Measurements from ENCODE around the gene CHST14.
A peak's percentile ranks its signal among the peaks of the same experiment; 100 is the strongest.

The CHST14 gene, protein sequence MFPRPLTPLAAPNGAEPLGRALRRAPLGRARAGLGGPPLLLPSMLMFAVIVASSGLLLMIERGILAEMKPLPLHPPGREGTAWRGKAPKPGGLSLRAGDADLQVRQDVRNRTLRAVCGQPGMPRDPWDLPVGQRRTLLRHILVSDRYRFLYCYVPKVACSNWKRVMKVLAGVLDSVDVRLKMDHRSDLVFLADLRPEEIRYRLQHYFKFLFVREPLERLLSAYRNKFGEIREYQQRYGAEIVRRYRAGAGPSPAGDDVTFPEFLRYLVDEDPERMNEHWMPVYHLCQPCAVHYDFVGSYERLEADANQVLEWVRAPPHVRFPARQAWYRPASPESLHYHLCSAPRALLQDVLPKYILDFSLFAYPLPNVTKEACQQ

DNA sequence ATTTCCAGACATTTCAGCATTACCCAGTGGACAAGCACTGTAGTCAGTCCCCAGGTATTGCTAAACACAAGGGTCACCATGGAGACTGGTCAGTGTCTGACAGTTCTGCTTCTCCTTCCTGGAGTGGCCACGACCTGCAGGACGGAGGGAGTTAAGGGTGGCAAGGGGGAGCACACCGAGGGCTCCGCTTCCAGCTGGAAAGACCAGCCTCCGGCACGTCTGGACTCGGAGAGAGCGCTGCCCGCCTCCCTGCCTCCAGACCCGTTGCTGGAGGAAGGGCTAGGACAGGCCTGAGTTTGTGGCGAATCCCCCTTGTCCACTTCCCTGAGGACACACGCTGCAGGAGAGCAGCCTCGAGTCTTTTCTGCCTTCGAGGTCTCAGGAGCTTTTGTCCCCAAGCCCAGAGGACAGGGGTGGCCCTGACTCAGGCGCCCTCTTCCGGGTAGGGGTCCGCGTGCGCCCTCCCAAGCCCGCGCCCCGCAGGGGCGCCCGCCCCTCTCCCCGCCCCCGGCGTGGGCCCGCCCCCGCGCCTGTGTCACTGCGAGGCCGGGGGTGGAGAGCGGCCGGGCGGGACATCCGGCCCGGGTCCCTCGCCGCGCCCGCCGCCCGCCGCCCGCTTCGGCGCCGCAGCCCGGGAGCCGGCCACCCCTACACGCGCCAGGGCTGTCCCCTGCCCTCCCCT is at the start of gene CHST14:
Gene CHST14, plus strand, starts transcription at position 562 of the 682 bp plus-strand sequence. CDS start 230 bp downstream, outside the sequence.
- peak; percentile 9 for DNase-seq

DNA sequence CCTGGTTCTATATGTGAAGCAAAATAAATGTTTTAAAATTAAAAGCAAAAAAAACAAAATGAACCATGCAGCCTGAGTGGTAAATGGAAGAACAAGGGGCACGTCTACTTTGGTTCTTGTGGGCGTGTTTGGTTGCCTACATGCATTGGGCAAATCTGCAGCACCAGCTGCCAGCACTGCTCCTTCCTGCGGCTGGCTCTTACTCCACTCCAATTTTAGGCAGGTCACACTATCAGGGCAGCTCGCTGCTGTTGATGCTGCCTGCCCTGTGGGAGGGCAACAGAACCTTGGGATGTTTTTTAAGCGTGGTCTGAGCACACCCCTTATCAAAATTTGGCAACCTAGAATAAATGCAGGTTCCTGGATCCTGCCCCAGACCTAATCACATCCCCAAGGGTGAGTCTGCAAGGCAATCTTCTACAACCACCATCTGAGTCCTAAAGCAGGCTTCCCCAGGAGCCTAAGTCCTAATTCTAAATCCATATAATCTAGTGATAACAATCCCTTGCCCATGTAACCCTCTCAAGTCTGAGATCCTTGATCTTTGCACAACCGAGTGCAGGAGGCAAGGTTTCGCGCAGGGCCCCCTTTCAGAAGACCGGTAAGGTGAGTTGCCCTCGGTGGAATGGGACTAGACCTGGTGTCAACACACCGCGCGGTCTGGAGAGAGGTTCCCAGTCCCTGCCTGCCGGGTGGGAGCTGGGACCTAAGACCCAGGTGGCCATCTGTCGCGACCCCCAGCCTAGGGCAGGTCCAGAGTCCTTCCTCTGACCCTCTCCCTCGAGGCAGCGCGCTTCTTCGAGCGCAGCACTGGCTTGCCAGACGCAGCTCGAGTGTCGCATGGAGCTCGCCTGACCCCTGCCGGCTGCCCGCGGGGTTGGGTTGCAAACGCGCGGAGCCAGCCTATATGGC is 49.3 kb upstream of the CHST14 start:
- DNase-seq, result no peak

DNA sequence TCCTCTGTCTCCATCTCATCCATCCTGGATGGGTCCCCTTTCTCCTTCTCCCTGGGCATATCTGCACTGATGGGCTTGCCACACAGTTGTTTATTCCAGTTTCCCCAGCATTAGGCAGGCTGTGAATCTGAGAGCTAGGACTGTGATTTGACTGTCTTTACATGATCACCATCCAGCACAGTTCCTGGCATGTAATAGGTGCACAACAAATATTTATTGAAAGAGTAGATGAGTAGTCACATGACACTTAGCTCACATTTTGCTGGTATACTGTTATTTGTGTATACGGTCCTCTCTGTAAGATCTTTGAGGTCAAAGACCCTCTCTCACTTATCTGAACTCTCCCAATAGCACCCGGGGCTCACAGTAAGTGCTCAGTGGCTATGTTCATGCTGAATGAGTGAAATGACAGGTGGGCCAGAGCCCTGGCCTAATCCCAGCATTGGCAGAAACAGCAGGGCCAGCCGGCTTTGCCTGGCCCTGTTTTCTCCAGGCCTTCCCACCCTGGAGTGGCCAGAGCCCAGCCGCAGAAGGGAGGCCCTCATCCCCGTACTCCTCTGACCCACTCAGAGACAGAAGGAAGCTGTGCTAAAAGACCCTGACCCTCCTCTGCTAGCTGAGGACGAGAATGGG is 46.2 kb upstream of the CHST14 start:
- no peak for DNase-seq

DNA sequence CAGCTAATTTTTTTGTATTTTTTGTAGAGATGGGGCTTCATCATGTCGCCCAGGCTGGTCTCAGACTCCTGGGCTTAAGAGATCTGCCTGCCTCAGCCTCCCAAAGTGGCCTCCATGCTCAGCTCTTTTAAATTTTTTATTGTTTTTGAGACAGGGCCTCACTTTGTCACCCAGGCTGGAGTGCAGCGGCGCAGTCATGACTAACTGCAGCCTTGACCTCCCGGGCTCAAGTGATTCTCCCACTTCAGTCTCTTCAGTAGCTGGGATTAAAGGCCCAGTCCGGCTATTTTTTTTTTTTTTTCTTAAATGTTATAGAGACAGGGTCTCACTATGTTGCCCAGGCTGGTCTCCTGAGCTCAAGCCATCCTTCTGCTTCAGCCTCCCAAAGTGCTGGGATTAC is 45.1 kb upstream of the CHST14 start:
- no peak for DNase-seq

DNA sequence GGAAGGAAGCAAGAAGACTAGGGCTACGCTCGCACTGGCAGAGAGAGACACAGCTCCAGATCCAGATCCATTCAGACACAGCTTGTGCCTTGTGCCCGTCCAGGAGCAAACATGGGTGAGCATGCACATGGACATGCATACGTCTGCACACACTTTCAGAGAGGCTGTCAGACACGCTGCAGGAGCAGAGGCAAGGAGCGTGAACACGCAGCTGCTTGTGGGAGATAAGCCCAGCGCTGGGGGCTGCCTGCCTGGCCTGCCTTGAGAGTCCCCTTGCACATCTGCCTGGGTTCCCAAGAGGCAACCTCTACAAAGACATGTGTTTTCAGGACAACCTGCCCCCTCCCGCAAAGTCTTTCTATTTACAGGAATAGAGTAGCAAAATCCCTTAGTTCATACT is 43.6 kb upstream of the CHST14 start:
- no peak for DNase-seq

DNA sequence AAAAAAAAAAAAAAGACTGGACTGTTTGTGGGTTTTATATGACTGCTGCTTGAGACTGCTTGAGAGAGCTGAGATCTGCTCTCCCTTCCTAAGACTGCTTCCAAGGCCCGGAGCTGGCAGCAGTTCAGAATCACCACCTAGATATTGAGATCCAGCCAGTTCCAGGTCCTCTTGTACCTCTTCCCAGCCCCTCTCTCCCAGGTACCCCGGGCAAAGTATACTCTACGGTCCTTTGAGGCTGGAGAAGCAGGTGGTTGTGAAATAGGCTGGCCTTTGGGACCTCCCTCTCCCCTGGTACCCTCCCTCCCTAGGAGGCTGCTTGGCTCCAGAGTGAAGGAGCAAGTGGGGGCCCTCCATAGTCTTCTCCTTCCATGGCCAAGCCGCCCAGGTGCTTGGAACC is 42.6 kb upstream of the CHST14 start:
- DNase-seq, result no peak

DNA sequence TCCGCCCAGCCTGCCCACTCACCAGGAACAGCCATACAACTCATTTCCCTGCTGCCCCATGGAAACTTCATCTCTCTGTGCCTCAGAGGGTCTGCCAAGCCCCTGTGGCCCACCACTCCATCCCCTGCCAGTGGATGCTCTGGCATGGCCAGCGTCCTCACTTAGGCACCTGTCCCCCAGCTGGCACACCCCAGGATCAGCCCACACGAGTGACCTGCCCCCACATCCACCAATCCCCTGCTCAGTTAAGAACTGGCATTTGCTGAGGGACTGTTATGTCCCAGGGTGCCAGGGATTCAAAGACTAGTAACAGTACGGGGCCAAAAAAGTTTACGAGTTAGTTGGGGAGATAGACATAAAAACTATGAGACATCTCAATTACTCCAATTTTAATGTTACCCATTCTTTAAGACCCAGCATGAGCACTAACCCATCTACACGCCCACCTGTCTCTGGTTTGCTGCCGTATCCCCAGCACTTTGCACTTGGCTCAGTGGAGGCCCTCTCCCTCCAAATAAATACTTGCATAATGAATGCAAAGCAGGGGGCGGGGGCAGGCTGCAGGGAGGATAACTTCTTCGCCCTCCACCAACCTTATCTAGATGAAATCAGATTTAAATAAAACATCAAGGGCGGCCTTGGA is 41.6 kb upstream of the CHST14 start:
- no peak for DNase-seq

DNA sequence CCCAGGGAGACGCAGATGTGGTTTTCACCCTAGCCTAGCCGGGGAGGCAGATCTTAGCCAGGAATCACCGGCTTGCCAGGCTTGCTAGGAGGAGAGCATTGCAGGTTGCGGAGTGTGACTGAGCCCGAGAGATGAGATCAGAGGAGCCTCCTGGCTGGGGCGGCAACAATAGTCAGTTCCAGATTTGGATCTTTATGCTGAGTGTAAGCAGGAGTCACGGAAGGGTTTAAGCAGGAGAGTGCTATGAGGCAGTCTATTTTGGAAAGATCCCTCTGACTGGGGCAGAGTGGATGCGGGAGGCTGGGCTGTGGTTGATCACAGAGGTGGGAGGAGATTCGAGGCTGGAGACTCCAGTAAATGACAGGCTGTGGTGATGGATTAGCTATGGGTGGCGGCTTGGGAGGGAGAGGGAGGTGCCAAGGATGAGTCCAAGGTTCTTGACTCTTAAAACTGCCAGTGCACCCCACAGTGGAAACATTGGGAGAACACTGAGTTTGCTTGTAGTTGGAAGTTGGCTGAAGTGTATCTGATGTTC is 40.4 kb upstream of the CHST14 start:
- DNase-seq, result no peak

DNA sequence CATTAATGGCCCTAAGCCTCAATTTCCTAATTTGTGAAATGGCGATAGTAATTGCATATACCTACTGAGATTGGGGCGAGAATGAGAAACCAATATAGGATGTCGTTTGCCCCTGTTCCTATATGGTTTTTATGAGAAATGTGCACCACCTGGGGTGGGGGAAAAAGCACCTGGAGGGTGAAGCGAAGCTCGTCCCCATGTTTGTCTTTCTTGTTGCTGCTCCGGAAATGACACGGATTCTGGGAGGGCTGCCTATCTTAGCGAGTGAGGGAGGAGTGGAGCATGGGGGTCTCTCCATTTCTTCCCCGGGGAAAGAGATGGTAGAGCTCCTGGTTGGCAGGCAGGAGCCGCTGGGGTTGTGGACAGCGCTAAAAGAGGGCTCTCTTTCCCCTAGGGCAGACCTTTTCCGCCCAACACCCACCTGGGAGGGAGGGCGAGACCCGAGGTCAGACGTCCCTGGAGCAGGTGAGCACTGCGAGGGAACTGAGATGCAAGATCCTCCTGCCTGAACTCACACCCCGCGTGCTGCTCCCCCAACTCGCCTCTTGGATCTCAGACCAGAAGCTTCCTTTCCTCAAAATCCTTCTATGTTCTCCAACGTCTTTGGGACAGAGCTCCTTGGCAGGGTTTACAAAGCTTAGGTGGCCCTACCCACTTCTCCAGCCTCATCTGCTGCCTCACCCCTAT is 35.6 kb upstream of the CHST14 start:
- DNase-seq, result no peak

DNA sequence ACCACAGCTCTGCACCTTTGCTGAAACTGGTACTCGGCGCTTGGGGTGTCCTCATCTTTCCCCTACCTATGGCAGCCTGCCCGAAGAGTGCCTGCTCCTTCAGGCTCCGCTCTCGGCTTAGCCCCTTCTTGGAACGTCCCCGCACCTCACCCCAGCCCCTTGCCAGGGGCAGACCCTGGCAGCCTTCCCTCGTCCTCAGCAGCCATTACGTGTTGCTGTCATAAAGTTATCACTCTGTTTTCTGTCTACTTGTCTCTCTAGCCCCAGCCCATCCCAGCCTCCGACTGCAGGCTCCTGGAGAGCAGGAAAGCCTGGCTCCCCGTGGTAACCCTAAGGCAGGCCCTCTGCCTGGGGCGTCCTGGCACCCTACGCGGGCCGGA is 35.1 kb upstream of the CHST14 start:
- DNase-seq, result no peak

DNA sequence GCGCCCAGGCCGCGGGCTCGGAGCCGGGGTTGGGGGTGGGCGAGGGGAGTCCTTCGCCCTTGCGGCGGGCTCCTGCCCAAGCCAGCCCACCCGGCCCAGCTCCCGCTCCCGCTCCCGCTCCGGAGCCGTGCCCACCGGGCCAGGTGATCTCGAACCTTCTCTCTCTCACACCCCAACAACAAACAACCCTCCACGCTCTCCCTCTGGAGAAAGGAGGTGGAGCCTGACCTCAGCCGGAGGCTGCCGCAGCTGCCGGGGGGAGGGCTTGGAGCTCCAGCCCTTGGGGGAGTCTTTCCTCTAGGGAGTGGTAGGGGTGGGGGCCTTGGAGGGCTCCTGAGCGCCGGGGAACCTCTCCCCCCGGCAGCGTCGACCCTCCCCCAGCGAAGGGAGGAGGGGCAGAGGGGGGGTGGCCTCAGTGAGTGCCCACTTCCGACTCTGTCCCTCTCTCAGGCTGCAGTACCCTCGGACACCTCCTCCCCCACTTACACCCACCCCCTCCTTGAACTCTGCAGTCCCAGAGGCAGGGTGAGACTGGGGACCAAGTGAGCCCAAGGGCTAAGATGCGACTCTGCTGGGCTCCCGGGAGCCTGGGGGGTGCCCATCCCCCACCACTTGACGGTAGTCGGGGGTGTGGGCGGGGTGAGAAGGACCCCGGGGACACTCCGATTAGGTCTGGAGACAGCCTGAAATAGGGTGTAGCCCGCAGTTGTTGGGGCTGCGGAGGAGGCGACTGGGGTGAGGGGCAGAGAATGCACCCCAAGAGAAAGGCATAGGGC is 34.5 kb upstream of the CHST14 start:
- no peak for DNase-seq

DNA sequence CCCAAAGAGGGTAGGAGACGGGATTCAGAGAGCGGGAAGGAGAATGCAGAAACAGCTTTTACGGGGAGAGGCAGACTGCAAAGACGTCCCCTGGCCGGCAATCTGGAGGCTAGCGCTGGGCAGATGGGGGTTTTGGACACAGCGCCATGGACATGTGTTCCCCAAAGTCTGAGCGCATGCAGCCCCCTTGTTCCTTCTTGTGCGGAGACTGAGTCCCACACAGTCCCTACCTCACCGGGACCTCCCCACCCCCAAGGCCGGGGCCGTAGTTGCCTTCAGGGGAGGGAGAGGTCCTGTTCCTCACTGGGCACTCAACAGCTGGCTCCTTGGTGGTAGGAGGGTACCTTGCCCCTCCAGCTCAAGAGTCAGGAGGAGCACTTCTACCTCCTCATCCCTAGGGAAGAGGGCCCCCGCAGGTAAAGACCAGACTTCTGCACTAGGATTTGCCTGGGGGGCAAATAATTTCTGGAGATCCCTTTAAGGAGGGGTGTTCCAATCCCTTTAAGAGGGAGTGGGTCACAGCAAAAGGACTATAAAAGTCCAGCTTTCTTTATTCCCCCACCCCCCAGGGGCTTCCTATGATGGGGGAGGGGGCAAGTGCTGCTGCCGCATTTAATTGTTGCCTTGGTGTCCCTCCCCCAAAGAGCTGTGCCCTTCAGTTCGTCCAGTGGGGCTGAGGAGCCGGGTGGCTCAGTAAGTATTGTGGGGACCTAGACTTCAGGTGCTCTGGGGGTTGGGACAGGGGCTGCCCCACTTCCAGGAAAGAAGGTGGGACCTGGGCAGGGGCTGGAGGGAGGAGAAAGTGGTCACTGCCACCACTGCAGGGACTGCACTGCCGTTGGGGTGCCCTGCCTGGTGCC is 33.7 kb upstream of the CHST14 start:
- no peak for DNase-seq

DNA sequence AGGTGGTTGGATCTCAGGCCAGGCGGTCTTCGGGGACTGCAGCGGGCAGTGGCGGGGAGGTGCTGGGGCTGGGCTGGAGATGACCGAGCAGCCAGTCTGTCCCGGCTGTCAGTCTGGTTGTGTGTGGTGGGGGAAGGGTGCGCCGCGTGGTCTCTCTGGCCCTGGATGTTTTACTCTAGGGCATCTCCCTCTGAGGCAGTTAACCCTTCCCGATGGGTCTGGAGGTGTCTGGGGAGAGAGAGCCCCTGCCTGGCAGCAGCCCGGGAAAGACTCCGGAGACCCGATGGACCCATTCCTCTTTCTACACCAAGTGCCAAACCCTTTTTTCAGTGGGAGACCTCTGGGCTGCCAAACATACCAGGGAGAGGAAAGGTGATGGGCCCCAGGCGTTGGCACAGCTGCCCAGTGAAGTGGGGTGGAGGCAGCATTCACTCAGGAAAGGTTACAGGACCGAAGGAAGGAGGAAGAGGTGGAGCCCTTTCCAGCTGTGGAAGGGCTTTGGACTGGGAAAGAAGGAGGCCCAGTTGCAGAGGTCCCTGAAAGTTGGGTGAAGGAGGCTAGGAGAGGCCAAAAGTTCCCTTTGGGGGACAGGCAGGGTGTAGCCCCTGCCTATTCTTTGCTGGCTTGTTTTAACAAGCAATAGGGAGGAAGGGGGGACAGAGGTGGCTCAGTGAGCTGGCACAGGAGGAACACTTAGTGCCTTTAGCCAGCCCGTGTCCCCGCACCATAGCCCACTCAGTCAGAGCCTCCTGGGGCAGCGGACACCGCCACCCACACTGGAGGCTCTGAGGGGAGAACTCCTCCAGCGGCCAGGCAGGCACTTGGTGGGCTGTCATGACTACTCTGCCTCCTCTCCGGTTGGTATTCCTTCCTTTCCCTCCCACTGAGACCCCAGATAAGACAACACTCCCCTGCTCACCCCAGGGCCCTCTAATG is 32.8 kb upstream of the CHST14 start:
- DNase-seq, result no peak

DNA sequence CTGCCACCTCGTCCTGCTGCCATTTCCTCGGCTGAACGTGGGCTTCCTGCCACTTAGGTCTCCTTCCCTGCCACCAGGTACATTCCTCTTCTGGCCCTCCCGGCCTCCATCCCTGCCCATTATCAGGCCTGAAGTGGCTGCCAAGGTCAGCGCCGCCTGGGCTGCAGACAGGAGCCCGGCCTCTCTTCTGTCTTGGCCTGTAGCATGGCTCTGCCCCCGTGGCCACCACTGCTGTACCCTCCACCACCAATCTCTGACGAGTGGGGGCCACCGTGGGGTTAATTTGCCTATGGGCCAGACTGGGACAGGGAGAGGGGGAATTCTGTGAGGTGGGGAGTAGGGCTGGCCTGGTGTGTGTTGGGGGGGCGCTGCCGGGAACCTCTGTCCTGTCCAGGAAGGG is 32.1 kb upstream of the CHST14 start:
- no peak for DNase-seq

DNA sequence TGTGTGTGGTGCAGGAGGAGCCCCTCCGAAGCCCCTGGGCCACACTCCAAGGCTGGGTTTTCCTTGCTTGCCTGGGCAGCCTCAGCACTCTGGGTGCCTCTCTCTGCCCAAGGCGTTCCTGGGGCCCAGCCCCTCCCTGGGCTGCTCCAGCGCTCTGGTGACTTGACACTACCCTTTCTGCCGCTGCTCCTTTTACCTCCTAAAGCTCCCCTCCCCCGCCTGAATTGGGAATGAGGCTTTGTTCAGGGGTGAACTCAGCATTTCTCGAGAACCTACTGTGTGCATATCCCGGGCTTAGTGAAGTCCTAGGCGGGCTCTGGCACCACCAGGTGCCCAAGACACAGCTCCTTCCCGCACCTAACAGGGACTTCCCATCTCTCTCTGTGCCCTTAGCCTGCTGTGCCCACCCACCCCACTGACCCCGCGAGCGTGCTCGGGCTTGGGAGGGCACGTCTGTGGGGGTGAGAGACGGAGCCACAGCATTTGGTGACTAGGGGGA is 31.3 kb upstream of the CHST14 start:
- no peak for DNase-seq

DNA sequence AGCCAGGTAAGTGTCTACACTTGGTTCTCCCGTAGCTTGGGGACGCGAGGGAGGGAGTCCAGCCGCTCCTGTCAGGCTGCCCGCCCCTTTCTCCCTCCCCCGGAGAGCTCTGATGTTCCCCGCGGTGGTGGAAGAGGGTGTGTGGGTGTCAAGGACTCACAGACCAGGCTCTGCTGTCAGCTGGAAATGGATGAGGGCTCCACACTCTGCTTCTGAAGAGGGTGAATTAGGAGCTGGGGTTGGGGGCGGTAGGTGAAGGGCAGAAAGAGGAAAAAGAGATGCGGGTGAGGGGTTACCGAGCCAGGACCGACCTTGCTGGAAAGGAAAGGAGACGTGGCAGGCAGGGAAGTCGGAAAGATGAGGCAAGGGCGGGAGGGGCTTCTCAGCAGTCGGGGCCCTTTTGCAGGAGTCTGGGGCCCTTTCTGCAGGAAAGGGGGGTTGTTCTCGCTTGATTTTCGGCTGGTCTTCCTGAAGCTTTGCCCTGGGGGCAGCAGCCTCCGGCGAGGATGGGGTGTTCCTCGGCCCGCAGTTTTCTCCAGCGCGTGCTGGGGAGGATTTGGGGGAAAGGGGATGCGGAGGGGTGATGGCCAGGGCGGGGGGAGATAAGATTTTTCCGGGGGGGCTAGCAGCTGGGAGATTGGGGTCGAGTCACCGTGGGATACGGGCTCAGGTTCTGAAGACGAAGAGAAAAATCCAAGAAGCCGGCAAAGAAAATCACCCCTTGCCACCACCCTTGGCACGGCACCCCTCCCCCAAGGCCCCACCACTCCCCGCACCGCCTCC is 30.6 kb upstream of the CHST14 start:
- DNase-seq, result no peak

DNA sequence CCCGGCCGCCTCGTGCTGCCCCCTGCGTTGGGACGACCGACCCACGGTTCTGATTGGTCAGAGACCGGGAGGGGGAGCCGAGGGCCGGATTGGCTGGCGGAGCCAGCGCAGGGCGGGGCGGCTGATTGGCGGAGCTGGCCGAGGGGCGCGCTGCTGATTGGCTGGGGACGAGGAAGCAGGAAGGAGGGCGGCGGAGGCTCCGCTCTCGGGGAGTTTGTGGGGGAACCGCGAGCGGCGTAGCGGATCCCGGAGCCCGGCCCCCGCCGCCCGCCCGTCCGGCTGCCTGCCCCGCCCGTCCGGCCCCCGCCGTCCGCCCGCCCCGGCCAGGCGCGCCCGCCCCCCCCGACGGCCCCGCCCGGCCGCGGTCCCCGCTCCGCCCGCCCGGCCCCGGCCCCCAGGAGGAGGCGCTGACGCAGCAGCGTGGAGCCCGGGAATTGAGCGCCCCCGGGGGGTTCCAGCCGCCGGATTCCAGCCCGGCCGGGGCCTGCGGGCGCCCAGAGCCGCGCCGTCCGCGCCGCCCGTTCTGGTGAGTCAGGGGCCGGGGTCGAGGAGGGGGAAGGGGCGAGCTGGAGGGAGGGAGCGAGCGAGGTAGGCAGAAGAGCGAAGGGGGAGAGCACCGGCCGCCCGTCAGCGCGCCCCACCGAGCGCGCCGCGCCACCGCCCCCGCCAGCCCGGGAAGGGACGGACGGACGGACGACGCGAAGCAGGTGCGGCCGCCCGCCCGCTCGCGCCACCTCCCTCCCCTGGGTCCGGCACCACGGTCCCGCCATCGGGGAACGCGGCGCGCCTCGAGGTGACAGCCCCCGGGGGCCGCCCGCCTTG is 29.8 kb upstream of the CHST14 start, which contains the start of gene BAHD1:
Gene BAHD1, plus strand, starts transcription at position 211 of the 822 bp plus-strand sequence. CDS start 17,512 bp downstream, outside the sequence.
- DNase-seq, result peak; percentile 85

Data from NCI-H2029 (cell line).